GM12801 (cell line): ENCODE results near the gene PHF19.

Source experiments
- TF ChIP-seq, protein P1 (sequence below): IDR thresholded peaks from one replicate; pipeline ENCODE4 v1.5.1; 2011; ENCODE audit warnings: control low read depth; ENCODE audit not compliant: insufficient read length; ENCODE audit errors: extremely low read depth

PHF19 gene

DNA sequence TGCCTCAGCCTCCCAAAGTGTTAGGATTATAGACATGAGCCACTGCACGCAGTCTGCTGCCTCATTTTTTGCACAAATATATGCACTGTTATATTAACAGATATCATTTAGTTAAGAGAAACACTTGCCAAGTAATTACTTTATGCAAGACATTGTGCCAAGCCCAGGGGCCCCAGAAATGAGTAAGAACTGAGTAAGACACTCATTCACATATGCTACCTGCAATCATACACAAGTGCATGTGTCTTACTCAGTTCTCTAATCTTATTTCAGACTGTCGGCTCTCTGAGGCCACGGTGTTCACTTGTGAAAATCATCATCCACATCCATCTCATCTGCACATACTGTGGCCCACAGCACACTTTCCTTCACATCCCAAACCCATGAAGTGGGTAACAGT, 33.7 kb upstream of the PHF19 start:
- TF ChIP-seq, protein P1, sequence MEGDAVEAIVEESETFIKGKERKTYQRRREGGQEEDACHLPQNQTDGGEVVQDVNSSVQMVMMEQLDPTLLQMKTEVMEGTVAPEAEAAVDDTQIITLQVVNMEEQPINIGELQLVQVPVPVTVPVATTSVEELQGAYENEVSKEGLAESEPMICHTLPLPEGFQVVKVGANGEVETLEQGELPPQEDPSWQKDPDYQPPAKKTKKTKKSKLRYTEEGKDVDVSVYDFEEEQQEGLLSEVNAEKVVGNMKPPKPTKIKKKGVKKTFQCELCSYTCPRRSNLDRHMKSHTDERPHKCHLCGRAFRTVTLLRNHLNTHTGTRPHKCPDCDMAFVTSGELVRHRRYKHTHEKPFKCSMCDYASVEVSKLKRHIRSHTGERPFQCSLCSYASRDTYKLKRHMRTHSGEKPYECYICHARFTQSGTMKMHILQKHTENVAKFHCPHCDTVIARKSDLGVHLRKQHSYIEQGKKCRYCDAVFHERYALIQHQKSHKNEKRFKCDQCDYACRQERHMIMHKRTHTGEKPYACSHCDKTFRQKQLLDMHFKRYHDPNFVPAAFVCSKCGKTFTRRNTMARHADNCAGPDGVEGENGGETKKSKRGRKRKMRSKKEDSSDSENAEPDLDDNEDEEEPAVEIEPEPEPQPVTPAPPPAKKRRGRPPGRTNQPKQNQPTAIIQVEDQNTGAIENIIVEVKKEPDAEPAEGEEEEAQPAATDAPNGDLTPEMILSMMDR = no peak

DNA sequence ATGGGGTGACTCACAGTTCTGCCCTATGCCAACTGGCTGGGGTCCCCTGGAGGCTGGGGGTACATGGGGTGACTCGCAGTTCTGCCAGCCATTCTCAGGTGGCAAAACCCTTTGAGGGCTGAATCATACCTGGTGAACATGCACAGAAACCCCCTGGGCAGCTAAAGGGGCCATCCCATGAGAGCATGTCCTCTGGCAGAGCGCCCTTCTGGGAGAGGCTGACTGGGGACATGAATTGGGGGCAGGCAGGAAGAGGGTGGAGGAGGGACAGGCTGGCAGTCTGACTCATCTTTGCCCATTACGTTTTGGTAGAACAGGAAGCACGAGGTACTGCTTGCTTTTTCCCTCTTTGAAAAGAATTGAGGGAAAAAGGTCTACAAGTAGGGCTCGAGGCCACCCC, 32.9 kb upstream of the PHF19 start:
- TF ChIP-seq, protein P1 = no peak

DNA sequence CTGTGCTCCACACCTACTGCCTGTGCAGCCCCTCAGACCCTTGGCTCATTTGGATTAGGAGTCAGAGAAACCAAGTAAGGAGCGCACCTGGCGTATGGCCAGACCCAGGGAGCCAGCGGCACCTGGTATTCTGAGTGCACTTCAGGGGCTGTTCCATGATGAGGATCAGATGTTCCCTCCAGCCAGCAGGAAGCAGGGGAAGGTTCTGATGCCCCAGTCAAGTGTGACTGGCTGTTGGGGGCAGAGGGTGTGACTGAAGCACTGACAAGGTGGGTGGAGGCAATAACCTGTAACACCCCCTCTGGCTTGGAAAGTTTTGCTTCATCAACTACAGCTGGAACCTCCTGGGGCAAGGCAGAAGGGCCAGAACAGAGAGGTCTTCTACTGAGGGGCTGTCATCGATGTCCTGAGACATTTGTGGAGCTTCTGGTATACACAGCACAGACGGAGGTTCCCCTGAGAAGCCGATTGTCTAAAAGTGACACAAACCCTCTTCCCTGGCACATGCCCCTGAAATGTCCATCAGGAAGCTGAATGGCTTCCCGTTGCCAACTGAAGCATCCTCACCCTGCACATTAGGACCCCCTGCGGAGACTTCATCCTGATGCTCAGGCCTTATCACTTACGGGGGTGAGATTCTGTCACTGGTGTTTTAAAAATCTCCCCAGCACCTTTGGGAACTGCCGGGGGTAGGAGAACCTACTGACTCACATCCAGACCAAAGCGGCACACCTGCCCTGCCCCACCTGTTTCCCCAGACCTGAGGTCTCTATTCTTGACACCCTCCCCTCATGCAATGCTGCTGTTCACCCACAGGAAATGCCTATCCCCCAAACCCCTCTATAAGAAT, 28.6 kb upstream of the PHF19 start:
- TF ChIP-seq, protein P1 = no peak

DNA sequence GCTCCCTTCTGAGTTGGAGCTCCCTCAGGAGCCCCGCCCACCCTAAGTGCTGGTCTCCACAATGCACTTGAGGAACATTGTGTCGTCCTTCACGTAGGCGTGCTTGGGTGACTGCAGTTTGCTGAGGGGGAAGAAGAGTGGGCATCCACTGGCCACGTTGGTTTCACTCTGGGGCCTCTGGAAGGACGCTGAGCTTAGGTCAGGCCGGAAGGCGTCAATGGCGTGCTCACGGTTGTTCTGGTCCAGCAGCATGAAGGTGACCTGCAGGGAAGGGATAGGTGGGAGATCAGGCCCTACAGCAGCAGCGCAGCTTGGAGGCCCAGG, 28.0 kb upstream of the PHF19 start:
- TF ChIP-seq, protein P1 = no peak

DNA sequence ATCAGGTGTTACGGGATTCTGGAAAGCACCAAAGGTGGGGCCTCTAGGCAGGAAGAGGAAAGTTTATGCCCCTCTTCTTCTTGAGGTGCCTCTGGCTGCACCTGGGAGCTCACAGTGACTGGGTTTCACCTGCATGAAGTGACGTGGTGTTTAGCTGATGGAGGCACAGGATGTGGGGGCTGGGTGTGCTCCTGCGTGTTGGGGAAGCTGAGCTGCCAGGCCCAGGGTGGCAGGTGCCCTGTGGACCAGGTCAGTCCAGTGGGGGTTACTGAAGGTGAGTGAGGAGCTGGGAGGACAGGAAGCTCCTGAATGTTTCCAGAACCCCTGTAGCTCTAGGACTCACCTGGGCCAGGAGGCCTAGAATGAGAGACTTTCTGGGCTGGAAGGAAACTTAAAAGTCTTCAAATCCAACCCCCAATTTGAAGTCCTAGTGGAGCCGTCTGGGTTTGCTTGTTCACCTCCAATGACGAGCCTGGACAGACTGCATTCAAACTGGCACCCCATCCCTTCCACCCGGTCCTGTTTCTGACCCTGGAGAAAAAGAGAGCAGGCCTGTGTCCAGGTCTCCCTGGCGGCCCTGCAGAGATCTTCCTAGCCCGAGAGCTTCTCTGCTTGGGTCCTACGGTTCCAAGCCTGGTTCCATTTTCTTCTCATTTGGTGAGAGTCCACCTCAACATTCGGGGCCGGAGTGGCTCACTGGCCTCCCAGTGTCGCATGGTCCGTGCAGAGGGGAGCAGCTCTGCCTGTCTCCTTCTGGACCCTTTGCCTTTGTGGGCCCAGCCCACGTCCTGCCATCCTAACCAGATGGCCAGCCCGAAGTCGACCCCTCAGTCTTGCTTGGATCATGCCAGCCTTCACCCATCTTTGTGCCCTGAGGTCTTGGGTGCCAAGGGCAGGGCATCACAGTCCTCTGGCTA, 27.3 kb upstream of the PHF19 start:
- TF ChIP-seq, protein P1 = no peak

DNA sequence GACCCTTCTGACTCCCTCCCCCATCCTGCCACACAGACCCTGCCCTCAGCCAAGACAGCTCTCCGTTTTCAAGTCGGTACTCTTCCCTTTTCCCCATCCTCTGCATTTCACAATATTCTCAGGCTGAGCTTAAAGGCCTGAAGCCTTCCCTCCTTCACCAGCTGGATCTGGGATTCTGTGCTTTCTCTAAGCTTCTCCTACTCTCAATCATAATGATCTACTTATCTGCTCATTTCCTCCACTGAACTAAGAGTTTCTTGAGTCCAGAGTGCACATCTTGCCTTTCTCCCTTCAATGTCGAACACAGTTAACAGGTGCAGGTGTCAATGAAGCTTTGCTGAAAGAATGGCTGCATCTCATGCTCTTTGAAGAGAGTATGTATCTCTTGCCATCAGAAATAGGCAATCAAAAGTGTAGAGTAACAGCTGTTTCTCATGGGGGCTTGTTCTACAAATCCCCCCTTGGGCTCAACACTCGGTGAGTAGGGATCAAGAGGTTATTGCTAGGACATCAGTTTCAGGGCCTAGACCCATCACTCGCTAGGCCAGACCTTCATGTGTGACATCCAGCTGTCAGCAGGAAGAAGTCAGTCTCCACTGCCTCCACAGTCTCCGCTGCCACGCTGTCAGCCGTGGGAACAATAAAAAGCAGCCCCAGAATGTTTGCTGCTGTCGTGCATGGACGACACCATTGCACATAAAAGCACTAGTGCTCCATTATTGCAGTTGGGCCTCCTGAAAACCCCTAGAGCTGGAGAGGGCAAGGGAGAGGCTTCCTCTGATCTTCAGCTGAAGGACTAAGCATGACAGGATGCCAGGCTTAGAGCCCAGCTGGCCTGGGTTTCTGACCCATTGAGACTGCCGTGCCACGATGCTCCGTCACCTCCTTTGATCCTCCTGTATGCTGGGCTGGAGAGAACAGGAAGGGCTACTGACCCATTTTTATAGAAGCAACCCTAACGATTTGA, 25.9 kb upstream of the PHF19 start:
- TF ChIP-seq, protein P1 = no peak
